PC-3 (cell line): ENCODE results near the gene TRIM26. TPM values are rescaled to one million over a fixed set of nuclear protein-coding genes. Genes with fewer than 3 reads are reported as not detected.

Source experiments
- ATAC-seq: fragments of 200-7000 bp; cut with Tn5 transposase; 2 replicates; pipeline ENCODE4 v1.9.1; 2020; ENCODE audit warnings: mild to moderate bottlenecking, moderate library complexity
- BruUV-seq: library from RNA; stranded (reverse); fragments of 400-500 nt; replicated peaks from 2 replicates; lab custom pipeline; 2021; lab: Mats Ljungman, UMichigan
- CTCF ChIA-PET: fragments of 300-600 bp; sonication (Branson Sonifier 250); formaldehyde crosslinking; loops from one replicate; lab custom pipeline; 2022; ENCODE audit warnings: antibody characterized with exemption; lab: Charles Lee
- POLR2A ChIA-PET: fragments of 300-600 bp; sonication (Branson Sonifier 250); formaldehyde crosslinking; loops from one replicate; lab custom pipeline; 2022; ENCODE audit warnings: antibody characterized with exemption; ENCODE audit not compliant: unreplicated experiment; lab: Charles Lee
- DNase-seq: peaks from one replicate; pipeline ENCODE4 v3.0.0-alpha.2; 2015
- H2AFZ ChIP-seq: fragments of 300-600 bp; sonication (generic); 2 replicates; pipeline ENCODE4 v1.6.0; 2016; ENCODE audit warnings: antibody characterized with exemption, low read length
- H3F3A ChIP-seq: fragments of 300-600 bp; sonication (generic); one replicate; pipeline ENCODE4 v1.6.0; 2017; ENCODE audit warnings: antibody characterized with exemption, low read length, control low read depth, mild to moderate bottlenecking; ENCODE audit not compliant: unreplicated experiment
- H3K27ac ChIP-seq: fragments of 300-600 bp; sonication (generic); 2 replicates; pipeline ENCODE4 v1.5.1; 2016; ENCODE audit warnings: mild to moderate bottlenecking, low read length
- H3K27me3 ChIP-seq: fragments of 300-600 bp; sonication (generic); 2 replicates; pipeline ENCODE4 v1.6.1; 2016; ENCODE audit warnings: low read length, mixed read lengths
- H3K36me3 ChIP-seq: fragments of 300-600 bp; sonication (generic); 2 replicates; pipeline ENCODE4 v1.6.1; 2016; ENCODE audit warnings: low read depth, mixed run types, low read length, mixed read lengths
- H3K4me1 ChIP-seq: fragments of 300-600 bp; sonication (generic); 2 replicates; pipeline ENCODE4 v1.5.1; 2016; ENCODE audit warnings: low read length; ENCODE audit not compliant: insufficient read depth
- H3K4me2 ChIP-seq: fragments of 300-600 bp; sonication (generic); 2 replicates; pipeline ENCODE4 v1.6.0; 2016; ENCODE audit warnings: low read length
- H3K4me3 ChIP-seq: fragments of 300-600 bp; sonication (generic); 2 replicates; pipeline ENCODE4 v1.5.1; 2016; ENCODE audit warnings: mild to moderate bottlenecking, low read length, mixed read lengths
- H3K79me2 ChIP-seq: fragments of 300-600 bp; sonication (generic); 2 replicates; pipeline ENCODE4 v1.6.1; 2017; ENCODE audit warnings: low read length, mixed read lengths
- H3K9ac ChIP-seq: fragments of 300-600 bp; sonication (generic); 2 replicates; pipeline ENCODE4 v1.6.0; 2016; ENCODE audit warnings: mild to moderate bottlenecking, low read length
- H3K9me2 ChIP-seq: fragments of 300-600 bp; sonication (generic); replicated peaks from 2 replicates; pipeline ENCODE4 v1.6.1; 2016; ENCODE audit warnings: mixed run types, low read length, mixed read lengths
- H3K9me3 ChIP-seq: fragments of 300-600 bp; sonication (generic); 2 replicates; pipeline ENCODE4 v1.6.1; 2016; ENCODE audit warnings: low read length, mixed read lengths
- H4K20me1 ChIP-seq: fragments of 300-600 bp; sonication (generic); 2 replicates; pipeline ENCODE4 v1.6.1; 2016; ENCODE audit warnings: low read length, mixed read lengths
- CTCF ChIP-seq: fragments of 300-600 bp; sonication (generic); conservative IDR thresholded peaks from 2 replicates; pipeline ENCODE4 v1.5.1; 2017; ENCODE audit warnings: antibody characterized with exemption, low read depth, mild to moderate bottlenecking, low read length
- EZH2 ChIP-seq: fragments of 300-600 bp; sonication (generic); IDR thresholded peaks from one replicate; pipeline ENCODE4 v1.6.1; 2017; ENCODE audit warnings: antibody characterized with exemption, mild to moderate bottlenecking, low read length; ENCODE audit not compliant: unreplicated experiment
- EZH2phosphoT487 ChIP-seq: fragments of 300-600 bp; sonication (generic); IDR thresholded peaks from 2 replicates; pipeline ENCODE4 v1.6.1; 2018; ENCODE audit warnings: mild to moderate bottlenecking, antibody characterized with exemption, low read length, borderline replicate concordance
- intact Hi-C: fragments of 100-400 bp; cut with micrococcal nuclease; formaldehyde crosslinking; loops from 2 replicates; pipeline ENCODE4 v1.9.0; 2023
- total RNA-seq: library from RNA; depleted of rRNA; stranded (reverse); fragments of >200 nt; gene quantifications from 2 replicates; pipeline ENCODE4 v1.2.3, GENCODE V29; 2014

The TRIM26 gene
- total RNA-seq, 1 experiment from 2014 or later = 48.1 TPM

- intact Hi-C loops = no loop called here
These were observed 6.2 kb downstream of the TRIM26 start for GRCh38 chr6:30206799-30207618.

GRCh38 chr6:30206152-30206551 lies 7.1 kb downstream of the TRIM26 start:
- H3K9me3 ChIP-seq = no peaks in the 10 kb centered on the region
- TF ChIP-seq EZH2 (no peak), CTCF (no peak), EZH2phosphoT487 (no peak)
- no peak for ATAC-seq
- peaks cover 7% of the 10 kb centered on the region; the same call in 1 of the 2 replicates for H3K36me3 ChIP-seq
- no peak overlapping the region for H2AFZ ChIP-seq
- no peak overlapping the region for H3K27ac ChIP-seq
- H3K4me1 ChIP-seq = peaks cover 31% of the 10 kb centered on the region
- BruUV-seq = no TSS peak
- H3K4me3 ChIP-seq = no peak overlapping the region
- no peaks in the 10 kb centered on the region for H3K9me2 ChIP-seq
- no peaks in the 10 kb centered on the region for H3K27me3 ChIP-seq
- H3K9ac ChIP-seq = no peak overlapping the region
- peaks cover 82% of the 10 kb centered on the region for H3K79me2 ChIP-seq
- peaks cover 37% of the 10 kb centered on the region for H4K20me1 ChIP-seq
- no peak overlapping the region for H3K4me2 ChIP-seq
- H3F3A ChIP-seq = no peaks in the 10 kb centered on the region
- ChIA-PET CTCF (no interaction called here), POLR2A (no interaction called here)
- DNase-seq = no peak
- intact Hi-C loops = no loop called here

More at GRCh38 chr6:30206799-30207618, 6.2 kb downstream of the TRIM26 start:
- H3K27ac ChIP-seq = no peak overlapping the region
- H4K20me1 ChIP-seq = peaks cover 39% of the 10 kb centered on the region
- peaks cover 83% of the 10 kb centered on the region for H3K79me2 ChIP-seq
- peaks cover 7% of the 10 kb centered on the region; the same call in 1 of the 2 replicates for H3K36me3 ChIP-seq
- DNase-seq = no peak
- H3K9me3 ChIP-seq = no peaks in the 10 kb centered on the region
- ChIA-PET CTCF (no interaction called here), POLR2A (no interaction called here)
- H3K4me3 ChIP-seq = no peak overlapping the region
- no peak; the same call in 1 of the 2 replicates for ATAC-seq
- TF ChIP-seq EZH2 (no peak), EZH2phosphoT487 (no peak), CTCF (no peak)
- H3F3A ChIP-seq = no peaks in the 10 kb centered on the region
- H3K27me3 ChIP-seq = no peaks in the 10 kb centered on the region
- no peaks in the 10 kb centered on the region for H3K9me2 ChIP-seq
- BruUV-seq = no TSS peak
- H3K9ac ChIP-seq = no peak overlapping the region
- H3K4me1 ChIP-seq = peaks cover 36% of the 10 kb centered on the region
- no peak overlapping the region for H2AFZ ChIP-seq
- H3K4me2 ChIP-seq = no peak overlapping the region

- TF ChIP-seq EZH2phosphoT487 (no peak), EZH2 (no peak), CTCF (no peak)
- Histone ChIP-seq H3K4me1 (peaks cover 26% of the 10 kb centered on the region), H3K9ac (no peak overlapping the region), H3F3A (no peaks in the 10 kb centered on the region), H3K9me2 (no peaks in the 10 kb centered on the region), H2AFZ (no peak overlapping the region), H3K4me3 (no peak overlapping the region), H3K79me2 (peaks cover 75% of the 10 kb centered on the region), H3K9me3 (no peaks in the 10 kb centered on the region), H3K4me2 (no peak overlapping the region), H3K27ac (no peak overlapping the region), H3K36me3 (peaks cover 17% of the 10 kb centered on the region; the same call in 1 of the 2 replicates), H3K27me3 (no peaks in the 10 kb centered on the region), H4K20me1 (peaks cover 23% of the 10 kb centered on the region)
- ATAC-seq (no peak), DNase-seq (no peak)
- ChIA-PET POLR2A (no interaction called here), CTCF (no interaction called here)
- intact Hi-C loops = no loop called here
- BruUV-seq = no TSS peak
These were observed 9.1 kb downstream of the TRIM26 start for GRCh38 chr6:30204116-30204515.
